ENCODE measurements around the gene TMEM63B.

TMEM63B gene

DNA sequence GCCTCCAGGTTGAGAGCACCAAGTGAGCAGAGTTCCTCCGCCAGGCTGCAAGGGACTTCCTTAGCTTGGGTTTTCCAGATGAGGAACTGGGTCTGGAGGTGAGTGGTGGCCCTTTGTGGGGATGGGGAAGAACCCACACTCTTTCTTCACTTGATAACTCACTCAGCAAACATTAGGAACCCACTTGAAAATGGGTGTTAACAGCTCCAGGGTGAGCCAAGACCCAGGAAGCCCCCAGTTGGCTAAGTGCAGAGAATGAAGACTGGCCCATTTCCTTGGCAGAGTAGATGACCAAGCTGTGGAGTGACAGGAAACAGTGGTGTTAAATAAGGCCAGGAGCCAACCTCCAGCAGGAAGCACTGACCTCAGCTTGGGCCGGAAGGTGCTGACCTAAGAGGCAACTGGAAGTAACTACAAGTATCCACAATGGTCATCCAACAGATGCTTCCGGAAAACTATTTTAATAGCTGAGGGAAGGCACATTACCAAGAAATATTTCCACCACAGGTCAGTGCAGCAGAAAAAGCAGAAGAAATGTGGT, 22.8 kb upstream of the TMEM63B start:
- no peak overlapping the region for H3K4me3 ChIP-seq (ENCODE audit: low read length)
- no peak for TF ChIP-seq ZNF274 (IDR thresholded peaks at IDR 0.05; ENCODE audit: low read depth, low read length)

- no peak overlapping the region for H3K4me3 ChIP-seq (ENCODE audit: low read length)
- no peak for TF ChIP-seq ZNF274 (IDR thresholded peaks at IDR 0.05; ENCODE audit: low read depth, low read length)
Observed at GRCh38 chr6:44105146-44105545, 22.2 kb upstream of the TMEM63B start.

- H3K4me3 ChIP-seq (ENCODE audit: low read length), result no peak overlapping the region
- TF ChIP-seq ZNF274 (IDR thresholded peaks at IDR 0.05; ENCODE audit: low read depth, low read length), result no peak
Observed at GRCh38 chr6:44105993-44106740, 21.2 kb upstream of the TMEM63B start.

GRCh38 chr6:44107017-44107416, 20.3 kb upstream of the TMEM63B start:
- H3K4me3 ChIP-seq (ENCODE audit: low read length), result no peak overlapping the region
- no peak for TF ChIP-seq ZNF274 (IDR thresholded peaks at IDR 0.05; ENCODE audit: low read depth, low read length)

- TF ChIP-seq ZNF274 (IDR thresholded peaks at IDR 0.05; ENCODE audit: low read depth, low read length), result no peak
- H3K4me3 ChIP-seq (ENCODE audit: low read length), result no peak overlapping the region
Observed at GRCh38 chr6:44108471-44108870, 18.9 kb upstream of the TMEM63B start.

DNA sequence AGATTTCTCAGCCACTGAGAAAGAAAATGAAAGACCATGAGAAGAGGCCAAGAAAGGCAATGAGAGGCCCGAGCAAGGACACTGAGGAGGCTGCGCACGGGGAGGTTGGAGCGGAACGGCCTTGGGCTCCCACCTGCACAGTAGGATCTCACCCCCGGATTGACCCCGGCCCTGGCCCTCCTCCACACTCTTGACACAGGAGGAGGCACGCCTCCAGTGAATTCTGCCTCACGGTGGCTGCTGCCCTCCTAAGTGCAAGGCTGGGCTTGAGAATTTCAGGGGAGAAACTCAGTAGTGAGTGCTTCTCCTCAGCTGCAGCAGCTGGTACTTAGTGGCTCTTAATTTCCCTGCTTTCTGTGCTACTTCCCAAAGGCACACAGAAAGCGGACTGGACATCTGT, 18.1 kb upstream of the TMEM63B start:
- no peak for TF ChIP-seq ZNF274 (IDR thresholded peaks at IDR 0.05; ENCODE audit: low read depth, low read length)
- H3K4me3 ChIP-seq (ENCODE audit: low read length), result no peak overlapping the region

DNA sequence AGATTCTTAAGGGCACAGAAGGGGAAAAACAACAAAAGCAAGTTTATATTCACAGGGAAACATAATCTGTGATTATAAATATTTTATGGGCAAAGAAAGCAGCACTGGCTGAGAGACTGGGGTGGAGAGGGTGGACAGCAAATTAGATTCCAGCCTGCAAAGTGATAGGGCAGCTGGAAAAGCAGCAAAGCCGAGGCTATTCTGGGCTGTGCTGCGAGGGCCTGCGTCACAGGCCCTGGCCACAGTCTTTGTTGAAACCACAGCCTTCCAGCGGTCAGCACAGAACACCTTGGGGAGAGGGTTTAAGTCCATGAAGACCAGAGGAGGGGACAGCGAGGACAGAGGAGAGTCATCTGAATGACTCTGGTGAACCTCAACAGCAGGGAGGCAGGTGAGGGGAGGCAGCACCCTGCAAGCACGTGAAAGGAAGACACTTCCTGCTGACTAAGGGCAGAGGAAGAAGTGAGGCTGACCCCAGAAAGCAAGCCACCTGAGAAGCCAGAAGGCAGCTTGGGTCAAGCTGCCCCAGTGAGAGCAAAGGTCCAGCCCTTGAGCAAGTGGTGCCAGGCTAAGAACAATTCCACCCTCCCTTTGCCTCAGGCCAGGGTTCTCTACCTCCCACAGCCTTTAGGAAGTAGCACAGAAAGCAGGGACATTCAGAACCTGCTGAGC, 17.2 kb upstream of the TMEM63B start:
- no peak overlapping the region for H3K4me3 ChIP-seq (ENCODE audit: low read length)
- no peak for TF ChIP-seq ZNF274 (IDR thresholded peaks at IDR 0.05; ENCODE audit: low read depth, low read length)

- no peak overlapping the region for H3K4me3 ChIP-seq (ENCODE audit: low read length)
- no peak for TF ChIP-seq ZNF274 (IDR thresholded peaks at IDR 0.05; ENCODE audit: low read depth, low read length)
Observed at GRCh38 chr6:44110966-44111365, 16.4 kb upstream of the TMEM63B start.

DNA sequence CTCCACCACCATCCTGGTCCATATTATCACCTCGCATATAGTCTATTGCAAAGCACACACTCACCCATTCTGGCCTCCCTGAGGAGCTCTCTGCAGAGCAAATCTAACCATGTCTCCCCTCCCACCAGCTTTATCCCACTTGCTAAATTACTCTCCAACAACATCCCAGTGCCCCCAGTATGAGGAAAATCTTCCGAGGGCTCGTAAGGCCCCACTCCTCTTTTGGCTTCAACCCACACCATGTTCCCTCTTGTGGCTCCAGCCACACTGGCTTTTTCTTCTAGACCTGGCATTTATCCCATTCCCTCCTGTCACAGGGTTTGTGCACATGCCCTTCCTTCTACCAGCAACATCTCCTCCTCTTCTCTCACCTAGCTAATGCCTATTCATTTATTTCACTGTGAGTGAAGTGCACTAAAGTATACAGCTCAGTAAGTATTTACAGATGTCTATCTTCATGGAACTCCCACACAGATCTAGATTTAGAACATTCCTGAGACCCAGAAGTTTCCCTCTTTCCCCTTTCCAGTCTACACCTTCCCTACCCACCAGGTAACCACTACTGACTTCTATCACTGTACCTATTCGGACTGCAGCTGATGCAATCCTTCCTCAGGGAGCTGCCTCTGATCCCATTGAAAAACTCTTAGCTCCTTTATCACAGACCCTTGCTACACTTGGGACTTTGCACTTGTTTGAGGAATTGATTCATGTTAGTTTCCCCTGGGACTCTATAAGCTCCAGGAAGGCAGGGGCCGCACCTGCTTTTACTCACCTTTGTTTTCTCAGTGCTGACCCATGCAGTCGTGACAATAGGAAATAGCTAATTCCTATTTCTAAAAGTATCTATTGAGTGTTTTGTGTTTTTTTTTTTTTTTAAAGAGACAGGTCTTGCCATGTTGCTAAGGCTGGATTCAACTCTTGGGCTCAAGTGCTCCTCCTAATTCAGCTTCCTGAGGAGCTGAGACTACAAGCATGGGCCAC, 15.6 kb upstream of the TMEM63B start:
- no peak overlapping the region for H3K4me3 ChIP-seq (ENCODE audit: low read length)
- no peak for TF ChIP-seq ZNF274 (IDR thresholded peaks at IDR 0.05; ENCODE audit: low read depth, low read length)

- H3K4me3 ChIP-seq (ENCODE audit: low read length), result no peak overlapping the region
- TF ChIP-seq ZNF274 (IDR thresholded peaks at IDR 0.05; ENCODE audit: low read depth, low read length), result no peak
Observed at GRCh38 chr6:44113414-44113813, 13.9 kb upstream of the TMEM63B start.

GRCh38 chr6:44115866-44116265, 11.5 kb upstream of the TMEM63B start:
- H3K4me3 ChIP-seq (ENCODE audit: low read length), result no peak overlapping the region
- TF ChIP-seq ZNF274 (IDR thresholded peaks at IDR 0.05; ENCODE audit: low read depth, low read length), result no peak

DNA sequence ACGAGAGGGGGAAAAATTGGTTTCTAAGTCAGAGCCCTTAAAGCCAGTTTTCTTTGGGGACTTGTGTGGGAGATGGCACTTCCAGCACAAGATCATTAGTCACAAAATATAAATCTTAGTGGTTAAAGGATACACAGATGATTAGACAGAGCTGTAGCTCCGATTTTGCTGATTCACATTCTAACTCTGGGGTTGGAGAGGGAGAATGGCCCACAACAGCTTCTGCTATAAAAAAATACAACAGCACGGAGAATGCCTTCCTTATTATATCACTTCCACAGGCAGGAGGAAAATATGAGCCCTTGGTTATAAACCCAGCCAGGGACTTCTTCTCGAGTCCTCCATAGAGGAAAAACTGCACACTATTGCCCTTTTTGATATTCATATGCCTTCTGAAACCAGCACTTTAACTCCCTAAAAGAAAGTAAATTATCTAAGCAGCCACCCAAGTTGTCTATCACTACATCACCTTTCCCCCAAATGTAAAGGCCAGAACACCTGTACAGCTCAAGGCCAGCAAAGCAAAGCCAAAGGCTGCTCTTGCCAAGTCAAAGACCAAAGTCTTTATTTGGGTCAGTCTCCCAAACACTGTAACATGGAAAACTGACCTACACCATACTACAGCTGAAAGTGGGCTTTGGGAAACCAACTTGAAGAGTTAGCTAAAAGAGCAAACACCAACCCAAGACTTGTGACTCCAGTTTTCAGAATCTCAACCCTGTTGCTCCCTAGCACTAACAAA, 10.5 kb upstream of the TMEM63B start:
- no peak overlapping the region for H3K4me3 ChIP-seq (ENCODE audit: low read length)
- TF ChIP-seq ZNF274 (IDR thresholded peaks at IDR 0.05; ENCODE audit: low read depth, low read length), result no peak

DNA sequence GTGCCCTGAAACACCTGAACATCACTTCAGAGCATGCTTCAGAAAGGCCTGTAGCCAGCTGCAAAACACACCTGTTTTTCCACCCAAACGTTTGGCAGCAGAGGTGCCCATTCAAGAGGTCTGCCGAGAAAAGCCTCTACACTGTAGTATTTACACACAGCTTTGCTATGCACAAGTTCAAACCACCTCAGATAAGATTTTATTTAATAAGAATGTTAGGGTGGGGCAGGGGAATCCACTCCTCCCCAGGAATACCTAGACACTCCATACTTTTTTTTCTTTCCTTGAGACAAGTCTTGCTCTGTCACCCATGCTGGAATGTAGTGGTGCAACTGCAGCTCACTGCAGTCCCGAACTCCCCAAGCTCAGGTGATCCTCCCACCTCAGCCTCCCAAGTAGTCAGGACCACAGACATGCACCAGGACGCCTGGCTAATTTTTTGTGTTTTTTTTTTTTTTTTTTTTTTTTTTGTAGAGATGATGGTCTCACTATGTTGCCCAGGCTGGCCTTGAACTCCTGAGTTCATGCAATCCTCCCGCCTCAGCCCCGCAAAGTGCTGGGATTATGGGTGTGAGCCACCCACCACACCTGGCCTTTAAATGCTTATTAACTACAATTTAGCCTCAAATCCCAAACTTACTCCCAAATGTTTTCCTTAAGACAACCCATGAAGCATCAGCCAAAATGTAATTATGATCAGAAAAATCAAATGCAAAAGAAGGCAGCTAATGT, 9.8 kb upstream of the TMEM63B start:
- H3K4me3 ChIP-seq (ENCODE audit: low read length), result no peak overlapping the region
- TF ChIP-seq ZNF274 (IDR thresholded peaks at IDR 0.05; ENCODE audit: low read depth, low read length), result no peak
